AG04449 (cell line): ENCODE measurements around the gene LILRB5.
"Not testable (repeated sequence)": the region's sequence is repeated elsewhere in the genome, so short reads cannot be mapped to it uniquely, and the experiment has no call there.

Experiments
- CTCF ChIA-PET: fragments of 350-600 bp; formaldehyde crosslinking; extraction: SDS; loops from one replicate; lab custom pipeline; 2021; ENCODE audit warnings: antibody characterized with exemption; lab: Yijun Ruan, JAX
- POLR2A ChIA-PET: fragments of 400-600, 350-600 bp; formaldehyde crosslinking; extraction: SDS; loops from one replicate; lab custom pipeline; 2020; ENCODE audit warnings: antibody characterized with exemption, inconsistent platforms; lab: Yijun Ruan, JAX
- DNase-seq: peaks from one replicate; pipeline ENCODE4 v3.0.0-alpha.2; 2010; ENCODE audit warnings: low read depth, low spot score
- H3K4me3 ChIP-seq: 2 replicates; pipeline ENCODE4 v1.5.1; 2011; ENCODE audit warnings: low read depth, mild to moderate bottlenecking, control low read depth, low read length
- CTCF ChIP-seq: IDR thresholded peaks from one replicate; pipeline ENCODE4 v1.5.1; 2011; ENCODE audit warnings: mild to moderate bottlenecking, moderate library complexity, low read length, control low read depth, inconsistent platforms; ENCODE audit not compliant: insufficient read depth; ENCODE audit errors: missing control alignments

The LILRB5 gene

GRCh38 chr19:54297759-54298305 lies 40.8 kb upstream of the LILRB5 start:
- no peak for DNase-seq
- no peak overlapping the region for H3K4me3 ChIP-seq
- CTCF ChIA-PET, result no interaction called here
- peak; percentile 9 for TF ChIP-seq CTCF
- POLR2A ChIA-PET, result no interaction called here

GRCh38 chr19:54294539-54294938 lies 37.5 kb upstream of the LILRB5 start:
- H3K4me3 ChIP-seq, result no peak overlapping the region
- POLR2A ChIA-PET, result no interaction called here
- no peak for DNase-seq
- CTCF ChIA-PET, result no interaction called here
- TF ChIP-seq CTCF, result no peak

GRCh38 chr19:54289160-54289559 lies 32.1 kb upstream of the LILRB5 start:
- DNase-seq, POLR2A ChIA-PET, H3K4me3 ChIP-seq, CTCF ChIA-PET: not testable (repeated sequence)

GRCh38 chr19:54287456-54287855 lies 30.4 kb upstream of the LILRB5 start:
- DNase-seq, result peak; percentile 47
- no peak for TF ChIP-seq CTCF
- no peak overlapping the region for H3K4me3 ChIP-seq
- ChIA-PET POLR2A (no interaction called here), CTCF (interaction anchor here (1.9 kb wide), 1 partner anchor 21 kb away, joined by 5 read pairs; no protein-coding TSS in a partner anchor)

- DNase-seq, POLR2A ChIA-PET, CTCF ChIA-PET, H3K4me3 ChIP-seq: not testable (repeated sequence)
These were observed 29.2 kb upstream of the LILRB5 start for GRCh38 chr19:54286283-54286682.

GRCh38 chr19:54285427-54286056 lies 28.5 kb upstream of the LILRB5 start:
- CTCF ChIA-PET, H3K4me3 ChIP-seq, DNase-seq, POLR2A ChIA-PET: not testable (repeated sequence)

GRCh38 chr19:54282686-54283470 lies 25.8 kb upstream of the LILRB5 start:
- ChIA-PET POLR2A (no interaction called here), CTCF (interaction anchor here (1.7 kb wide), 1 partner anchor 17 kb away, joined by 5 read pairs; no protein-coding TSS in a partner anchor)
- no peak overlapping the region for H3K4me3 ChIP-seq
- no peak for TF ChIP-seq CTCF
- DNase-seq, result no peak

GRCh38 chr19:54281729-54282075 lies 24.6 kb upstream of the LILRB5 start:
- POLR2A ChIA-PET, DNase-seq, CTCF ChIA-PET, H3K4me3 ChIP-seq: not testable (repeated sequence)
